Measurements from ENCODE around the gene PRR12.

Gene PRR12, protein sequence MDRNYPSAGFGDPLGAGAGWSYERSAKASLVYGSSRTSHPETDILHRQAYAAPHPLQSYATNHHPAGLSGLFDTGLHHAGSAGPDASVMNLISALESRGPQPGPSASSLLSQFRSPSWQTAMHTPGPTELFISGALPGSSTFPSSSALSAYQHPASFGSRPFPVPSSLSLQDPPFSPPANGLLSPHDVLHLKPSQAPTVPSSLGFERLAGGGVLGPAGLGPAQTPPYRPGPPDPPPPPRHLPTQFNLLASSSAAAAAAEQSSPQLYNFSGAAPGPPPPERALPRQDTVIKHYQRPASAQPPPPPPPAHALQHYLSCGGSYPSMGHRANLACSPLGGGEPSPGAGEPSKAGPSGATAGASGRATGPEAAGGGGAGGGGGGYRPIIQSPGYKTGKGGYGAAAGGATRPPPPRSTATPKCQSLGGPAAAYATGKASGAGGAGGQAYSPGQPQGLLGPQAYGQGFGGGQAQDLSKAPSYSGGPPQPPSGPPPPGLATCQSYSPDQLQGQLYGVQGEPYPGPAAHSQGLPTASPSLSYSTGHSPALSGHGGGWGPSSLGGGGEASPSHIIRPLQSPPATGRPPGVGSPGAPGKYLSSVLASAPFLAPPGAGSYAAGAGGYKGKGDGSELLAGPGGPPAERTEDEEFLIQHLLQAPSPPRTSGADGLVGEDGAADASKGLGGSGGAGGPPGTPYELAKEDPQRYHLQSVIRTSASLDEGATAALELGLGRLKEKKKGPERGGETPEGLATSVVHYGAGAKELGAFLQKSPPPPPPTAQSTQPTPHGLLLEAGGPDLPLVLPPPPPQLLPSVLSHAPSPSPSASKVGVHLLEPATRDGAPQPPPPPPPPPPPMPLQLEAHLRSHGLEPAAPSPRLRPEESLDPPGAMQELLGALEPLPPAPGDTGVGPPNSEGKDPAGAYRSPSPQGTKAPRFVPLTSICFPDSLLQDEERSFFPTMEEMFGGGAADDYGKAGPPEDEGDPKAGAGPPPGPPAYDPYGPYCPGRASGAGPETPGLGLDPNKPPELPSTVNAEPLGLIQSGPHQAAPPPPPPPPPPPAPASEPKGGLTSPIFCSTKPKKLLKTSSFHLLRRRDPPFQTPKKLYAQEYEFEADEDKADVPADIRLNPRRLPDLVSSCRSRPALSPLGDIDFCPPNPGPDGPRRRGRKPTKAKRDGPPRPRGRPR (N-terminal part only)

GRCh38 chr19:49590971-49591730 lies at the start of gene PRR12:
PRR12 (plus strand) TSS chr19:49591182; CDS start chr19:49591655, 473 bp downstream.
- peak; percentile 56 for DNase-seq

DNA sequence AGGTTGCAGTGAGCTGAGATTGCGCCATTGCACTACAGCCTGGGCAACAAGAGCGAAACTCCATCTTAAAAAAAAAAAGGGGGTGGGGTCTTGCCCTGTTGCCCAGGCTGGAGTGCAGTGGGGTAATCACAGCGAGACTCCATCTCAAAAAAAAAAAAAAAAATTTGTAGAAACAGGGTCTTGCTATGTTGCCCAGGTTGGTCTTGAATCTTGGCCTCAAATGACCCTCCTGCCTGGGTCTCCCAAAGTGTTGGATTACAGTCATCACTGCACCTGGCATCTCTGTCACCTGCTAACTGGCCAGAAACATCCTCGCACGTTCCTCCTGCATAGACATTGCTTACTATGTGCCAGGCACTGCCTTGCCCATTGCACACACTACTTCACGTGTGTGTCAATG lies 49.1 kb upstream of the PRR12 start:
- no peak for DNase-seq

- no peak for DNase-seq
Measured at GRCh38 chr19:49542446-49542845, 48.5 kb upstream of the PRR12 start.

- DNase-seq, result no peak
Measured at GRCh38 chr19:49543032-49543431, 48.0 kb upstream of the PRR12 start.

- no peak for DNase-seq
Measured at GRCh38 chr19:49544154-49544553, 46.8 kb upstream of the PRR12 start.

DNA sequence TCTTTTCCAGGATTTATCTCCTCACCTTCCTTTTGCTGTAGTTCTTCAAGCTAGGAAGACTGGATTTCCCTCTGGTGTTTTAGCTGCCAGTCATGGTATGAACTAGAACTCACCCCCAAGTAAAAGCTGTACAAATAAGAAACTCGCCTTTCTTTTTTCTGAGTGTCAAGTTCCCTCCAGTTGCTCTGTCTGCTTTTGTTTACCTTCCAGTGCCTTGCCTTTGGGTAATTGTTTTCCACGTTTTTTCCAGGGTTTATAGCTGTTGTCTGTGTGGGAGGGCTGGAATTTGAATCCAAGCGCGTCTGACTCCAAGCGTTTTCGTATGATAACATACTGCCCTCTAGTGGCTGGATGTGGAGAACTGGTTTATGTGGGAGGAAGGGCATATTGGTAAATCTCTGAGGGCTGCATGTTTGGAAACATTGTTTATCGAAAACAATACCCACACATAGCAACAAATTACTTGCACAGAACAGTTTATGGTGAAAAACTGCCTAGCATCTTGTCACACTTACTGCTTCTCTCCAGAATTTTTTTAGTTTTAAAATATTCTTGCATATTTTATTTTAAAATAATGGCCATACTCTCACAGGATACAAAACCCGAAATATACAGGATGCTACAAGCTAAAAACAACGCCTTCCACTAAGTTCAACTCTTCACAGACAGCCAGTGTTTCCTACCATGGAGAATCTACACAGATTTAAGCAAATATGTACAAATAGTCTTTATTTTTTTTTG lies 44.0 kb upstream of the PRR12 start:
- peak; percentile 49 for DNase-seq

- no peak for DNase-seq
Measured at GRCh38 chr19:49549045-49549444, 41.9 kb upstream of the PRR12 start.

GRCh38 chr19:49551531-49551930 lies 39.5 kb upstream of the PRR12 start:
- no peak for DNase-seq

- DNase-seq, result peak; percentile 46
Measured at GRCh38 chr19:49552749-49553148, 38.2 kb upstream of the PRR12 start.

GRCh38 chr19:49553451-49554271 lies 37.3 kb upstream of the PRR12 start:
- peak; percentile 53 for DNase-seq

GRCh38 chr19:49554701-49555181 lies 36.2 kb upstream of the PRR12 start:
- peak; percentile 20 for DNase-seq

DNA sequence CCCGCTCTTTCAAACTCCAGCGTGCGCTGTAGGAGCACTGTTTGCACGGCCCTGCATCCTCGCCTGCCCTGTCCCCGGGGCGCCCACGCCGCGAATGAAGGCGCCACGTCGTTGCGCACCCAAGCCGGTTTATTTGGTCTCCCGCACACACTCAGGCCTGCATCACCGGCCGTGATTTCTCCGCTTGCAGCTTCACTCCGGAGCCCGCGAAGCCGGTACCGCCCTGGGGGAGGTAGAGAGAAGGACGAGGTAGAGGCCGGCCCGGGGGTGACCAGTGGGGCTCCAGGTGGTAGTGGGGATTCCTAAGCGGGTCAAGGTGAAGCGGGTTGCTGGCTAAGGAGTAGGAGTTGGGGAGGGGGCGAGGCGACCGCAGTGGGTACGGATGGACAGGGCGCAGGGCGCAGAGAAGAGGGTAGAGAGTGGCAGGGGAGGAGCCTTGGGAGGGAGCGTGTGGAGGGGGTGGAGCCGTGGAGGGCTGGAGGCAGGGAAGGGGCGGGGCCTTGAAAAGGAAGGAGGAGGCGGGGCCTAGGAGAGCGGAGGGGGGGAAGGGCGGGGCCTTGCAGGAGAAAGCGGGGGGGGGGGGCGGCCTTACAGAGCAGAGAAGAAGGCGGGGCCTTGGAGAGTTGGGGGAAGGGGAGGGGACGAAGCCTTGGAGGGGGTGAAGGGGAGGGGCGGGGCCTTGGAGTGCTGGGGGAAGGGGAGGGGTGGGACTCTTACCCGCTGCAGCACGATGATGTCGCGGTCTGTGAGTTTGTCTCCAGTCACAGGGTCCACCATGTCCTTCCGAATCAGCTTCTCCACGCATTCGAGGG lies 35.2 kb upstream of the PRR12 start:
- DNase-seq, result peak; percentile 87

DNA sequence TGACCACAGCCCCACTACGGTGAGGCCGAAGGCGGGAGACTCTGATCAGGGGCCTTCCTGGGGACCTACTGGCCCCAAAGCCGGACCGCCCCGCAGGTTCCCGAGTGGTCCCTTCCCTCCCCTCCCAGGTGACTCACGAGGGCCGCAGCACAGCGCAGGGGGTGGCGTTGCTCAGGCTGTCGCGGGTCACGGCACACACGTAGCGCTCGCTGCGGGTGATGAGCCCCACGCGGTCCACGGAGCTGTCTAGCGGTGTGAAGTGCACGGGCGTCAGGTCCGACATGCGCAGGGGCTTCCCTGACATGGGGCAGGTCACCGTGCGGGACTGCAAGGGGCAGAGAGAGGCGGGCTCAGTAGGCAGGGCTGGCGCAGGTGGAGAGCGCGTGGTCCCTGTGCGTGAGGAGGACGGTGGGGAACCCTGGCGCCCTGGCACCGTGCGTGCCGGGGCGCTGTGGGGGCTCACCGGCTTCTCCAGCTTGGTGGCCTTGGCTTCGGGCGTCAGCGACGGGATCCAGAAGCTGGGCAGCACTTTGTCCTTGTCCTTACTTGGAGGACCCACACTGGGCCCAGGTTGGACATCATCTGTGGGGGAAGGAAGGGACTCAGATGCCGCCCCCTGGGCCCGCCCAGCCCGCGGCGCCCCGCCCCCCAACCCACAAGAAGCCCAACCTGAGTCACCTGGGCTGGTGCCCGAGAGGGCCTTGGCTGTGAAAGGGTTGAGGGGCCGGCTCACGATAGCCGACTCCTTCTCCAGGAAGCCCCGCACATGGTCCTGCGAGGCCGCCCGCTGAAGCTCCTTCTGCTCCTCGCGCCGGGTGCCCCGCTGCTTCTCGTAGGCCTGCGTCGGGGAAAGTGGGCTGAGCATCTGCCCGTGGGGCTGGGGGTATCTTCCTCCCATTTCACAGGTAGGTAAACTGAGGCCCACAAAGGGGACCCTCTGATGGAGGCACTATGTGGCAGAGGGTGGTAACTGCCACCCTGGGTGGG lies 34.3 kb upstream of the PRR12 start:
- DNase-seq, result no peak

DNA sequence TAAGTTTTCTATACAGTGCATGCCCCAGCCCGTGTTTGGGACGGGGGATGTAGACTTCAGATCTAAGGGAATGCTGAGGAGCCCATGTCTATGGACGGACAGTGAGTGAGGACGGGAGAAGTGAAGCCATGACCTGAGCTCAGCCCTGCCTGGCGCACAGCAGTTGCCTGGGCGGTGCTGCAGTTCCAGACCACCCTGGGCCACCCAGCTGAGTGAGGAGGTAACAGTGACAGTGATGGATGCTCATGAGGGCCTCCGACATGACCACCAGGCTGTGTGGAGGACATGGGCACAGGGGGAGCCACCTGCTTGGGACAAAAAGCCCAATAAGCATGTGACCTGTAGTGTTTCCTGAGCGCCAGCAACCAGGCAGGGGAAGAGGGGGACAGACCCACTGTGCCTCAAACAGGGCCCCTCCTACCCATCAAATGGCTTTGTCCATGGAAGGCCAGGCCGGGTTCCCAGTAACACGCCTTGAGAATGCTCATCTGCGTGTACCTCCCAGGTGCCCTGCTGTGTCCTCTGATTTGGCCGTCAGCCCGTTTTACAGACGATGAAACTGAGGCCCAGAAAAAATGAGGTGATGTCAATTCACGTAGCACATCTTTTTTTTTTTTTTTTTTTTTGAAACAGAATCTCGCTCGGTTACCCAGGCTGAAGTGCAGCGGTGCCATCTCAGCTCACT lies 33.2 kb upstream of the PRR12 start:
- DNase-seq, result no peak

DNA sequence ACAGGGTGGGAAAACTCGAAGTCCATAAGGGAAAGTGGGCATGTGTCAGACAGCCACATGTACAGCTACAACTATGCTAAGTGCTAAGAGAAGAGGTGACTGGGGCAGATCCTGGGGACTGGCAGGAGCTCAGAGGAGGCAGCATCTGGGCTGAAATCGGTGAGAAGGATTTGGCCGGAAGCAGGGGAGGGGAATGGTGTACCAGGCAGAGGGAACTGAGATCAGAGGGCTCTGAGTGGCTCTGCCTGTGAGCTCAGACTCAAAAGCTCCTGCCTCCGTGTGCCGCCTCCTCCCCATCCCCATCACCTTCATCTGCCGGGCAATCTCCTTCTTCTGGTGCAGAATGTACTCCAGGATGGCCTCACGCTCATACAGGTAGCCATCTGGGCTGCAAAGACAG lies 32.4 kb upstream of the PRR12 start:
- peak; percentile 30 for DNase-seq

GRCh38 chr19:49559443-49559842 lies 31.5 kb upstream of the PRR12 start:
- no peak for DNase-seq

DNA sequence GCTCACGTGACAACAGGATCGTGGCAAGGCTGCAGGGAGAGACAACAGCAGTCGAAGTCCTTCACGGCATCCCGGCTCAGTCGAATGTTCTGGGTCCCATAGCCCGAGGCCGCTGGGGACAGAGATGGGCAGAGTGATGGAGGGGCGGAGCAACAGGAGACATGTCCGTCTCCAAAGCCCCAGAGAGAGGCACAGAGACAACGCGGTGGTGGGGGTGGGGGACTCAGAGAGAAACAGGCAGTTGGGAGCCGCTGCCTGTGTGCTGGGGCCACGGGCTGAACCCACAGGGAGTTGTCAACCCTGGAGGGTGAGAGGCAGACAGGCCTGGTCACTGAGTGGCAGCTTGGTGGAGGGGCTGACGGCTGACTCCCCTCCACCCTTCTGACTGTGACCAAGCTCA lies 31.1 kb upstream of the PRR12 start:
- peak; percentile 19 for DNase-seq

DNA sequence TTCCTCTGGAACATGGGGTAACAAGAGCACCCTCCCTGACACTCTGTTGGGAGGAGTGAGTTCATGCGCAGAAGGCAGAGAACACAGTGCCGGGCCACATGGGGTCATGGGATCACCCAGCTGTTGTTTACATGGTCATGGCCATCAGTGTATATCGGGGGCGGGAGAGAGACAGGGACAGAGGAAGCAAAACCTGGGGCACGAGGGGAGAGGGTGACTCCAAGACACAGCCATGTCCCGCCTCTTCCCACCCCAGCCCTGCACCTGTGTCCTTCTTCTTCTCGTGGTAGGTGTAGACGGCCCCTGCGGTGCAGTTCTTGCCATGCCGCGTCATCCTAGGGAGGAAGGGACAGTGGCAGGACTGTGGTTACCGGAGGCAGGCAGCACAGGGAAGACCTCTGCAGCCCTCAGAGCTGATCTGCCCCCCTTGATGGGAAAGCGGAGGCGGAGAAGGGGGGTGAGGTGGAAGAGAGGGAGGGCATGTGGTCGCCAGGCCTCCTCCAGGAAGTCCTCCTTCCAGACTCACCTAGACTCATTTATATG lies 30.6 kb upstream of the PRR12 start:
- peak; percentile 38 for DNase-seq

All from activated CD4-positive, alpha-beta T cell treated with anti-CD3 and anti-CD28 coated beads, Interleukin-2, amount 50 U/mL, for 1 hour (primary cell).